ENCODE data around the gene HSPB6.
"Not testable (repeated sequence)": the region's sequence is repeated elsewhere in the genome, so short reads cannot be mapped to it uniquely, and the experiment has no call there.

Gene HSPB6

DNA sequence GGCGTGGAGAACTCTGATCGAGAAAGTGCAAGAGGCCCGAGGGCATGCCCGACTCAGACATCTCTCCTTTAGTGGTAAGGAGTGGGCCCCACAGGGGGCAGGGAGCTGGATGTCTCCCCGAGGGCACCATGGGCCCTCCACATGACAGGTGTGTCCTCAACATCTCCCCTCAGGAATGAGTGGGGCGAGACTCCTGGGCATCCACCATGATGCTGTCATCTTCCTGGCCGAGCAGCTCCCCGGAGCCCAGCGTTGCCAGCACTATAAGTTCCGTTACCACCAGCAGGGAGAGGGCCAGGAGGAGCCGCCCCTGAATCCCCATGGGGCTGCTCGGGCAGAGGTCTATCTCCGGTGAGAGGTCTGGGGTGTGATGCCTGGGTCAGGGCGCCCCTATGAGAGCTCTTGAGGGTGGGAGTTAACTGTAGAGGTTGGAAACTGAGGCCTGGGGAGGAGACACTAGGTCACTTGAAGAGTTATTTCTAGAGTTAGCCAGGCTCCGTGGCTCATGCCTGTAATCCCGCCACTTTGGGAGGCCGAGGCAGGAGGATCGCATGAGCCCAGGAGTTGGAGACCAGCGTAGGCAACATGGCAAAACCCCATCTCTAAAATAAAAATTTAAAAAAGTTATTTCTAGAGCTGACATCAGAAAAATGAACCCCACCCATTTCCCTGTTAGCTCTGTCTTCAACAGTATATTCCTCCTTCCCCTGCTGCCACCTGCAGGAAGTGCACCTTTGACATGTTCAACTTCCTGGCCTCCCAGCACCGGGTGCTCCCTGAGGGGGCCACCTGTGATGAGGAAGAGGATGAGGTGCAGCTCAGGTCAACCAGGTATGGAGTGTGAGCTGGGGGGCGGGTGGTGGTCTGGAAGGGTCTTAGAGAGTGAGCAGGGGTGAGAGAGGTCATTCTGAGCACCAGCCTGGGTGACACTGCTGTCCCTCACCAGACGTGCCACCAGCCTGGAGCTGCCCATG lies 19.6 kb downstream of the HSPB6 start:
- in situ Hi-C loops (cut with MboI; ENCODE audit: low pct_unique_long_range_greater_than_20kb, low sequenced_read_pairs) = no loop called here
- no peak for DNase-seq

DNA sequence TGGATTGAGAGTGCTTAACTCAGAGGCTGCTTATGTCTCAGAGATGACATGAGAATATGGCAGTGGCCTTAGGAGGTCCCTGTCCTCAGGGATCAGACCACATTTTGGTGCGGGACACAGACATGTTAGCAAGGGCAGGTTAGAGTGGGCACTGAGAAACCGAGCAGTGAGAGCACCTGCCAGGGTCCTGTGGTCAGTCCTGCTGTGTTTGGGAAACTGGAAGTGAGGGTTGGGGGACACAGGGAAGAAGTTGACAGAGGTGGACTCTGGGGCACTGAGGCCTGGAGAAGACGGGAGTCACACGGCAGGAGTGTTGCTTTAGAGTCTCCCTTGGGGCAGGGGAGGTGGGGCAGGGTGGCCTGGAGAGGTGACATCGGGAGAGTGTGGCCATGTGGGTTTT lies 21.9 kb downstream of the HSPB6 start:
- in situ Hi-C loops (cut with MboI; ENCODE audit: low pct_unique_long_range_greater_than_20kb, low sequenced_read_pairs) = no loop called here
- DNase-seq = no peak

GRCh38 chr19:35734273-35734672 lies 22.6 kb downstream of the HSPB6 start:
- DNase-seq = no peak
- in situ Hi-C loops (cut with MboI; ENCODE audit: low pct_unique_long_range_greater_than_20kb, low sequenced_read_pairs) = no loop called here

DNA sequence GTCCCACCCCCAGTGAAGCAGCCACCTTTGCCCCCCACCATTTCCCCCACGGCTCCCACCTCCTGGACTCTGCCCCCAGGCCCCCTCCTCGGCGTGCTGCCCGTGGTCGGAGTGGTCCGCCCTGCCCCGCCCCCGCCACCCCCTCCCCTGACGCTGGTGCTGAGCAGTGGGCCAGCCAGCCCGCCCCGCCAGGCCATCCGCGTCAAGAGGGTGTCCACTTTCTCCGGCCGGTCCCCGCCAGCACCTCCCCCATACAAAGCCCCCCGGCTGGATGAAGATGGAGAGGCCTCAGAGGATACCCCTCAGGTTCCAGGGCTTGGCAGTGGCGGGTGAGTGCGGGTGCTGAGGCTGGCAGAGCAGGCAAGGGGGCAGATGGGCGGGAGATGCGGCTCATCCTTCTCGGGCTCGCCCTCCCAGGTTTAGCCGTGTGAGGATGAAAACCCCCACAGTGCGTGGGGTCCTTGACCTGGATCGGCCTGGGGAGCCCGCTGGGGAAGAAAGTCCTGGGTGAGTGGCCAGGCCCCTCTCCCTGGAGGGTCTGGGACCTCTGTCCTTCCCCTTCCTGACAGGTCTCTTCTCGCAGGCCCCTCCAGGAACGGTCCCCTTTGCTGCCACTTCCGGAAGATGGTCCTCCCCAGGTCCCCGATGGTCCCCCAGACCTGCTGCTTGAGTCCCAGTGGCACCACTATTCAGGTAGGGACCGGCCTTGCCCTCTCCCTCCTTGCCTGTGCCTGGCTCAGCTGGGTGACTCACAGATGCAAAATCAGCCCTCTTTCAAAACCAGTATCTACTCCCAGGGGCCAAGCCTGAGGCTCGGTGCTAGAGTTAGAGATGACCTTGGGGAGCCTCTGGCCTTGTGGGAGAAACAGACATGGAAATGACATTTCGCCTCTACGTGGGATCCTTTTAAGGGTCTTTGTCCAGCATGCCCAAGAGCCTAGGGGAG lies 23.4 kb downstream of the HSPB6 start:
- in situ Hi-C loops (cut with MboI; ENCODE audit: low pct_unique_long_range_greater_than_20kb, low sequenced_read_pairs) = no loop called here
- DNase-seq = no peak

GRCh38 chr19:35732540-35733179 lies 24.2 kb downstream of the HSPB6 start:
- DNase-seq = no peak

DNA sequence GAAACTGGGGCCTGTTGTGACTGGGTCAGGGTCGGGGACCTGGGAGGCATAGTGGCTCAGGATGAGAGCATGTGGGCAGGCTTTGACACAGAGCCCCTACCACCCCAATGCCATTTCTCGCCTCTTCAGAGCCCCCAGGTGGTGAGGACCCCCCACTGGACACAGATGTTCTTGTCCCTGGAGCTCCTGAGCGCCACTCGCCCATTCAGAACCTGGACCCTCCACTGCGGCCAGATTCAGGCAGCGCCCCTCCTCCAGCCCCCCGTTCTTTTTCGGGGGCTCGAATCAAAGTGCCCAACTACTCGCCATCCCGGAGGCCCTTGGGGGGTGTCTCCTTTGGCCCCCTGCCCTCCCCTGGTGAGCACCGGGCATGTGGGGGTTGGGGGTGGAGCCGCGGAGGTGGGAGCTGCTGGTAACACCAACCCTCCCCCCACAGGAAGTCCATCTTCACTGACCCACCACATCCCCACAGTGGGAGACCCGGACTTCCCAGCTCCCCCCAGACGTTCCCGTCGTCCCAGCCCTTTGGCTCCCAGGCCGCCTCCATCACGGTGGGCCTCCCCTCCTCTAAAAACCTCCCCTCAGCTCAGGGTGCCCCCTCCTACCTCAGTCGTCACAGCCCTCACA lies 24.9 kb downstream of the HSPB6 start:
- in situ Hi-C loops (cut with MboI; ENCODE audit: low pct_unique_long_range_greater_than_20kb, low sequenced_read_pairs) = no loop called here
- no peak for DNase-seq

More at GRCh38 chr19:35732540-35733179, 24.2 kb downstream of the HSPB6 start:
- in situ Hi-C loops (cut with MboI; ENCODE audit: low pct_unique_long_range_greater_than_20kb, low sequenced_read_pairs) = no loop called here

GRCh38 chr19:35731353-35731752 lies 25.5 kb downstream of the HSPB6 start:
- DNase-seq = no peak
- in situ Hi-C loops (cut with MboI; ENCODE audit: low pct_unique_long_range_greater_than_20kb, low sequenced_read_pairs) = no loop called here

DNA sequence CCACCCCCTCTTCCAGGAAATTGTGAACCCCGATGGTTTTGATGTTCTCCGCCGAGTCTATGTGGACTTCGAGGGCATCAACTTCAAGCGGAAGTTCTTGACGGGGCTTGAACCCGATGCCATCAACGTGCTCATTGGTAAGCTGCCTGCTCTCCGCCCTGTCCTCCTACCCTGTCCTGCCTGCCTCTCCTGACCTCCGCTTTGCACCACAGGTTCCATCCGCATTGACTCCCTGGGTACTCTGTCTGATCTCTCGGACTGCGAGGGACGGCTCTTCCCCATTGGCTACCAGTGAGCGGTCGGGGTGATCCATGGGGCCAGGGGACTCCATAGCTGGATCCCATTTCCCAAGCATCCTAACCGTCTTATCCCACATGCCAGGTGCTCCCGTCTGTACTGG lies 26.5 kb downstream of the HSPB6 start:
- DNase-seq = no peak
- in situ Hi-C loops (cut with MboI; ENCODE audit: low pct_unique_long_range_greater_than_20kb, low sequenced_read_pairs) = no loop called here

GRCh38 chr19:35729763-35730162 lies 27.1 kb downstream of the HSPB6 start:
- DNase-seq = no peak
- in situ Hi-C loops (cut with MboI; ENCODE audit: low pct_unique_long_range_greater_than_20kb, low sequenced_read_pairs) = no loop called here

- DNase-seq = no peak
- in situ Hi-C loops (cut with MboI; ENCODE audit: low pct_unique_long_range_greater_than_20kb, low sequenced_read_pairs) = no loop called here
Observed at GRCh38 chr19:35729021-35729420, 27.8 kb downstream of the HSPB6 start.

DNA sequence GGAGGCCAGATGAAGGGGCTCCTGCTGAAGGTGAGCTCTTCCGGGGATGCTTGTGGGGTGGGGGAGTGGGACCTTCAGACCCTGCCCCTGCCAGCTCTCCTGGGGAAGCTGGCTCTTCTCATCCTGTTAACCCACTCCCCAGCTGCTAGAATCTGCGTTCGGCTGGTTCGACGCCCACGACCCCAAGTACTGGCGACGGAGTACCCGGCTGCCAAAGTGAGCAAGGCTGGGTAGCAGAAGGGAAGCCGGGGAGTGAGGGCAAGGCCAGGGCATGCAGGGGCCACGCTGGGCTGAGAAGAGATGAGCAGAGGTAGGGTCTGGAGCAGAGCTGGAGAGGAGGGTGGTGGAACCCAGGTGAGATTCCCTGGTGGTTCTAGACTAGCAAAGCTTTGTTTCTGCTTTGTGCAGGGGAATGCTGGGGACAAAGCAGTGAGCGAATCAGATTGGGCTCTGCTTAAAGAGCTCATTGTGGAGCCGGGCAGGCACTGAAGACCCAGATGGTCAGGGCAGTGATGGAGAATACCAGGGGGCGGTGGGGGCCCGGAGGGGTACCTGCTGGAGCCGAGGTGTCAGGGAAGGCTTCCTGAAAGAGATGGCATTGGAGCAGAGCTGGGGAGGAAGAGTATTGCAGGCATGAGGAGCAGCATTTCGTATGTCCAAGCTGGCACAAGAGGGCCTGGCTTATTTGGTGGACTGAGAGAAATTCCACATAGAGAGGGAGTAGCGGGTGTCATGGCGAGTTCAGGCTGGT lies 28.7 kb downstream of the HSPB6 start:
- no peak for DNase-seq

DNA sequence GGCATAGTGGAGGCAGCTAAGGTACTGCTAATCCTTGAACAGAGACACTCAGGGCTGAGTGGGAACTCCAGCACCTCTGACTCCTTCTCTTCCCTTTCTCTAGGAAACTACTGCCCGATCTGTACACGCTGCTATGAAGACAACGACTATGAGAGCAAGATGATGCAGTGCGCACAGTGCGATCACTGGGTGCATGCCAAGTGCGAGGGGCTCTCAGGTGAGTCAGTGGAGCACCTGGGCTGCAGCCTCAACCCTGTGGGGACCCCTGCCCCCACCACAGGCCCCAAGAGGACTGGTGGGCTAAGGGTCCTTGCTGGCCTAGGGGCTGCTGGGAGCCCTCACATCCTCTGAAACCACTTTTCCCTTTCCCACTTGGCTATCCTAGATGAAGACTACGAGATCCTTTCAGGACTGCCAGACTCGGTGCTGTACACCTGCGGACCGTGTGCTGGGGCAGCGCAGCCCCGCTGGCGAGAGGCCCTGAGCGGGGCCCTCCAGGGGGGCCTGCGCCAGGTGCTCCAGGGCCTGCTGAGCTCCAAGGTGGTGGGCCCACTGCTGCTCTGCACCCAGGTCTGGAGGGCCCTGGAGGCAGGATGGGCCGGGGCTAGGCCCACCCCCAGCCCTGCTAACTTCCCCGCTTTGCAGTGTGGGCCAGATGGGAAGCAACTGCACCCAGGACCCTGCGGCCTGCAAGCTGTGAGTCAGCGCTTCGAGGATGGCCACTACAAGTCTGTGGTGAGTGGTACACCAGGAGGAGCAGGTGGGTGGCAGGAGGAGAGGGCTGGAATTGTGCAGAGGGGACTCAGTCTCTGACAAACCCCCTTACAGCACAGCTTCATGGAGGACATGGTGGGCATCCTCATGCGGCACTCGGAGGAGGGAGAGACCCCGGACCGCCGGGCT lies 29.5 kb downstream of the HSPB6 start:
- no peak for DNase-seq
- in situ Hi-C loops (cut with MboI; ENCODE audit: low pct_unique_long_range_greater_than_20kb, low sequenced_read_pairs) = no loop called here

More for the DNA sequence above, 28.7 kb downstream of the HSPB6 start:
- in situ Hi-C loops (cut with MboI; ENCODE audit: low pct_unique_long_range_greater_than_20kb, low sequenced_read_pairs) = no loop called here

GRCh38 chr19:35725216-35725861 lies 31.5 kb downstream of the HSPB6 start:
- DNase-seq = no peak
- in situ Hi-C loops (cut with MboI; ENCODE audit: low pct_unique_long_range_greater_than_20kb, low sequenced_read_pairs) = no loop called here

DNA sequence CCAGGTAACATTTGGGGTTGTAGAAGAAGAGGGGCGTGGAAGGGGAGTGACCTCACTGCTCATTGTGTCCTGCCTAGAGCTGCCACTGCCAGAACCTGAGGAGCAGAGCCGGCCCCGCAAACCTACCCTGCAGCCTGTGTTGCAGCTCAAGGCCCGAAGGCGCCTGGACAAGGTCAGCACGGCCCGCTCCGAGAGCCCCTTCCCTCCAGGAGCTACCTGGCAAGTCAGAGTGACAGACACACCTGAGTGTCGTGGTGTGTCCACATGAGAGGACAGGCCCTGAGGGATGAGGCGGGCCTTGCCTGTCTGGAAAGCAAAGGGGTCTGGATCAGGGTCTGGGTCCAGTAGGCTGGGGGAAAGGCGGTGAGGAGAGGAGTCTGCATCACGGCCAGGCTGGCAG lies 32.3 kb downstream of the HSPB6 start:
- in situ Hi-C loops (cut with MboI; ENCODE audit: low pct_unique_long_range_greater_than_20kb, low sequenced_read_pairs) = no loop called here
- no peak for DNase-seq

- DNase-seq; in situ Hi-C loops (cut with MboI; ENCODE audit: low pct_unique_long_range_greater_than_20kb, low sequenced_read_pairs): not testable (repeated sequence)
Observed at GRCh38 chr19:35724132-35724531, 32.7 kb downstream of the HSPB6 start.

DNA sequence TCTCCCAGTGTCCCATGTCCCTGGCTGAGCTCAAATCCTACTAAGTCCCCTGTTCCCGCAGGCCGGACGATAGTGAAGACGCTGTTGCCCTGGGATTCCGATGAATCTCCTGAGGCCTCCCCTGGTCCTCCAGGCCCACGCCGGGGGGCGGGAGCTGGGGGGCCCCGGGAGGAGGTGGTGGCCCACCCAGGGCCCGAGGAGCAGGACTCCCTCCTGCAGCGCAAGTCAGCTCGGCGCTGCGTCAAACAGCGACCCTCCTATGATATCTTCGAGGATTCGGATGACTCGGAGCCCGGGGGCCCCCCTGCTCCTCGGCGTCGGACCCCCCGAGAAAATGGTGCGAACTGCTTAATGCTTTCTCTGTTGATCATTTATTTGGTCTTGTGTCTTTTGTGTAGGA lies 33.2 kb downstream of the HSPB6 start:
- in situ Hi-C loops (cut with MboI; ENCODE audit: low pct_unique_long_range_greater_than_20kb, low sequenced_read_pairs) = no loop called here
- no peak for DNase-seq

- in situ Hi-C loops (cut with MboI; ENCODE audit: low pct_unique_long_range_greater_than_20kb, low sequenced_read_pairs) = no loop called here
- no peak for DNase-seq
Observed at GRCh38 chr19:35722897-35723296, 33.9 kb downstream of the HSPB6 start.
